GM12878 (cell line): Measurements from ENCODE around the gene IBTK. TPM values are rescaled to one million over a fixed set of nuclear protein-coding genes. Genes with fewer than 3 reads are reported as not detected.
"Not testable (repeated sequence)": the region's sequence is repeated elsewhere in the genome, so short reads cannot be mapped to it uniquely, and the experiment has no call there.

Source experiments
- ATAC-seq: fragments of 200-7000 bp; cut with Tn5 transposase; 3 replicates; pipeline ENCODE4 v1.9.1; 2020; ENCODE audit warnings: mild to moderate bottlenecking, moderate library complexity
- BruUV-seq: library from RNA; stranded (reverse); fragments of 400-500 nt; replicated peaks from 2 replicates; lab custom pipeline; 2021; lab: Mats Ljungman, UMichigan
- CTCF ChIA-PET: fragments of 300-600 bp; sonication (Branson Sonifier 250); formaldehyde crosslinking; extraction: SDS; loops from one replicate; lab custom pipeline; 2021; ENCODE audit warnings: inconsistent platforms; lab: Yijun Ruan, JAX
- POLR2A ChIA-PET: fragments of 350-600 bp; formaldehyde crosslinking; extraction: SDS; loops from one replicate; lab custom pipeline; 2021; ENCODE audit warnings: inconsistent platforms; lab: Charles Lee
- RAD21 ChIA-PET: fragments of 300-600 bp; sonication (Branson Sonifier 250); formaldehyde crosslinking; loops from one replicate; lab custom pipeline; 2023; ENCODE audit warnings: antibody characterized with exemption; ENCODE audit not compliant: unreplicated experiment; lab: Charles Lee
- SMC1A ChIA-PET: fragments of 300-600 bp; sonication (Branson Sonifier 250); formaldehyde crosslinking; loops from one replicate; lab custom pipeline; 2023; ENCODE audit not compliant: unreplicated experiment, uncharacterized antibody; lab: Charles Lee
- DNase-seq: peaks from one replicate; pipeline ENCODE4 v3.0.0-alpha.2; 2011; ENCODE audit warnings: low read depth, low spot score
- FAIRE-seq: peaks from 3 replicates; lab custom pipeline; 2011; peaks lifted over from hg19 to GRCh38; lab: Jason Lieb, UNC
- H2AFZ ChIP-seq: 2 replicates; pipeline ENCODE4 v1.6.0; 2011; ENCODE audit warnings: low read depth, low read length, control low read depth; ENCODE audit not compliant: control insufficient read depth
- H3K27ac ChIP-seq: 2 replicates; pipeline ENCODE4 v1.5.1; 2011; ENCODE audit warnings: control low read depth; ENCODE audit not compliant: control insufficient read depth, insufficient read depth
- H3K27me3 ChIP-seq, 2 experiments: replicated peaks in 1 of 2; 2 replicates each; pipeline versions ENCODE4 v1.6.0 to v1.6.1; 2011; ENCODE audit warnings: low read length in 1 of 2; ENCODE audit not compliant: control insufficient read depth in 2 of 2, insufficient read depth in 2 of 2
- H3K36me3 ChIP-seq, 2 experiments: 2 replicates each; pipeline ENCODE4 v1.5.1; 2011; ENCODE audit warnings: low read length in 1 of 2; ENCODE audit not compliant: control insufficient read depth in 2 of 2, insufficient read depth in 2 of 2
- H3K4me1 ChIP-seq: 2 replicates; pipeline ENCODE4 v1.6.1; 2011; ENCODE audit warnings: mild to moderate bottlenecking, low read length, moderate library complexity, mixed read lengths; ENCODE audit not compliant: control insufficient read depth, insufficient read depth
- H3K4me2 ChIP-seq: 2 replicates; pipeline ENCODE4 v1.6.0; 2011; ENCODE audit warnings: control low read depth; ENCODE audit not compliant: control insufficient read depth, insufficient read depth
- H3K4me3 ChIP-seq: fragments of 200-600 bp; sonication (generic); 2 replicates; pipeline ENCODE4 v1.5.1; 2016
- H3K79me2 ChIP-seq: 2 replicates; pipeline ENCODE4 v1.6.0; 2011; ENCODE audit warnings: low read length; ENCODE audit not compliant: control insufficient read depth, insufficient read depth
- H3K9ac ChIP-seq: 2 replicates; pipeline ENCODE4 v1.8.0; 2011; ENCODE audit warnings: low read length, control low read depth, mixed read lengths; ENCODE audit not compliant: control insufficient read depth, insufficient read depth
- H3K9me3 ChIP-seq: replicated peaks from 3 replicates; pipeline ENCODE4 v1.5.1; 2011; ENCODE audit warnings: mild to moderate bottlenecking, low read length; ENCODE audit not compliant: control insufficient read depth, insufficient read depth
- H4K20me1 ChIP-seq: 2 replicates; pipeline ENCODE4 v1.6.0; 2011; ENCODE audit not compliant: control insufficient read depth, insufficient read depth
- CHD4 ChIP-seq: fragments of 200-600 bp; sonication (generic); IDR thresholded peaks from 2 replicates; pipeline ENCODE4 v1.6.1; 2016; ENCODE audit warnings: mild to moderate bottlenecking
- KLF5 ChIP-seq: fragments of 450-650 bp; IDR thresholded peaks from 2 replicates; pipeline ENCODE4 v1.6.1; 2014; ENCODE audit warnings: mild to moderate bottlenecking; ENCODE audit not compliant: partially characterized antibody
- MTA2 ChIP-seq: fragments of 450-650 bp; IDR thresholded peaks from 2 replicates; pipeline ENCODE4 v1.6.1; 2016; ENCODE audit warnings: low read depth, mild to moderate bottlenecking, moderate library complexity
- PKNOX1 ChIP-seq: fragments of 450-650 bp; IDR thresholded peaks from 2 replicates; pipeline ENCODE4 v1.6.1; 2016; ENCODE audit warnings: mild to moderate bottlenecking
- RUNX3 ChIP-seq: IDR thresholded peaks from 2 replicates; pipeline ENCODE4 v1.6.1; 2012; ENCODE audit warnings: low read length, inconsistent platforms
- ZNF24 ChIP-seq: fragments of 450-650 bp; IDR thresholded peaks from 2 replicates; pipeline ENCODE4 v1.6.1; 2017; ENCODE audit warnings: antibody characterized with exemption, mild to moderate bottlenecking
- ZNF592 ChIP-seq: fragments of 450-650 bp; IDR thresholded peaks from 2 replicates; pipeline ENCODE4 v1.6.1; 2017; ENCODE audit warnings: mild to moderate bottlenecking, moderate library complexity
- WGBS: methylation state at CpG from one replicate; pipeline ENCODE4 v1.1.6; 2016; ENCODE audit warnings: low lambda C conversion rate; ENCODE audit not compliant: insufficient replicate concordance, insufficient coverage; ENCODE audit errors: missing lambda C conversion rate; 5-methylcytosine and 5-hydroxymethylcytosine counted together
- in situ Hi-C: fragments of 300-500 bp; cut with MboI; formaldehyde crosslinking; loops from 9 replicates; pipeline ENCODE4 v1.14.3; 2018; ENCODE audit warnings: mixed read lengths
- intact Hi-C: fragments of 100-400 bp; cut with micrococcal nuclease; formaldehyde crosslinking; loops from one replicate; pipeline ENCODE4 v1.14.2; 2022; ENCODE audit not compliant: unreplicated experiment
- polyA plus RNA-seq, 11 experiments: library from polyadenylated mRNA; depleted of rRNA in 4 of 11; unstranded in 6 of 11; stranded (reverse) in 5 of 11; fragments of >200 nt; fragmentation: Nextera tagmentation in 4 of 11; fragmentation: Illumina TruSeq in 1 of 11; extraction: Ambion mirVana in 4 of 11; extraction: Trizol in 1 of 11; gene quantifications; 1 replicate in 1 of 11; 2 replicates in 10 of 11; pipeline versions ENCODE4 v1.2.1 to v1.2.3, GENCODE V29; 2011 to 2016; ENCODE audit warnings: inconsistent platforms in 2 of 11, missing spikeins in 2 of 11, low read depth in 1 of 11
- total RNA-seq, 4 experiments: library from RNA; depleted of rRNA in 3 of 4; stranded (reverse); fragments of >200 nt in 3 of 4; fragmentation: Illumina TruSeq in 1 of 4; extraction: Trizol in 1 of 4; gene quantifications; 2 replicates each; pipeline versions ENCODE4 v1.2.1 to v1.2.3, GENCODE V29; 2013 to 2021

Gene IBTK
- total and polyA plus RNA-seq, 10 of the 15 experiments (the other 5 are each of a cell fraction or from before 2014, with no cell fraction given) = 12.0 to 32.1 (median 20.9) TPM

- H3K36me3 ChIP-seq, ATAC-seq, H3K9me3 ChIP-seq, RAD21 ChIA-PET, H3K4me3 ChIP-seq, H3K4me2 ChIP-seq, H4K20me1 ChIP-seq, POLR2A ChIA-PET, H3K27me3 ChIP-seq, H3K79me2 ChIP-seq, H3K4me1 ChIP-seq, intact Hi-C loops, FAIRE-seq, H3K27ac ChIP-seq, BruUV-seq, in situ Hi-C loops, DNase-seq, H3K9ac ChIP-seq, CTCF ChIA-PET: not testable (repeated sequence)
- SMC1A ChIA-PET = interaction anchor here (2.2 kb wide), 1 partner anchor 11 kb away, joined by 9 read pairs; no protein-coding TSS in a partner anchor
- WGBS = 2% methylated on average over 2 of the region's 2 CpGs
- TF ChIP-seq RUNX3 (peak; percentile 28; the same call in 1 of the 2 replicates), ZNF24 (0 out of 2 replicates have a peak, but pooled peaks have one; percentile 29), MTA2 (peak; percentile 63)
- peak overlapping the region; percentile 9 for H2AFZ ChIP-seq
Observed at GRCh38 chr6:82281550-82281949, 34.0 kb upstream of the IBTK start.

- no peak for ATAC-seq
- DNase-seq = no peak
- no peak overlapping the region for H2AFZ ChIP-seq
- ChIA-PET RAD21 (no interaction called here), POLR2A (no interaction called here), CTCF (no interaction called here)
- H3K36me3 ChIP-seq = no peaks in the 10 kb centered on the region
- no peak overlapping the region for H3K4me2 ChIP-seq
- no peak overlapping the region for H3K27ac ChIP-seq
- no peak overlapping the region for H3K9ac ChIP-seq
- H3K27me3 ChIP-seq = no peaks in the 10 kb centered on the region
- TF ChIP-seq CHD4 (no peak), ZNF592 (no peak), KLF5 (no peak), PKNOX1 (no peak)
- TF ChIP-seq, all 136 proteins: peak for 0
- in situ Hi-C loops = no loop called here
- intact Hi-C loops = loop anchor here (10.0 kb wide), 1 partner anchor 87 kb away; the partner anchor contains the start of gene TPBG
- H4K20me1 ChIP-seq = no peaks in the 10 kb centered on the region
- H3K9me3 ChIP-seq = no peaks in the 10 kb centered on the region; the same call in 2 of the 3 replicates
- FAIRE-seq = no peak
- SMC1A ChIA-PET = no interaction called here
- H3K4me3 ChIP-seq = no peak overlapping the region
- H3K4me1 ChIP-seq = no peaks in the 10 kb centered on the region
- H3K79me2 ChIP-seq = no peaks in the 10 kb centered on the region
- BruUV-seq = no TSS peak
Observed at GRCh38 chr6:82277686-82278085, 30.1 kb upstream of the IBTK start.
